IMR-90 (cell line): ENCODE data around the gene GOLPH3L. TPM values are rescaled to one million over a fixed set of nuclear protein-coding genes. Genes with fewer than 3 reads are reported as not detected.
A peak's percentile ranks its signal among the peaks of the same experiment; 100 is the strongest.
"Not testable (repeated sequence)": the region's sequence is repeated elsewhere in the genome, so short reads cannot be mapped to it uniquely, and the experiment has no call there.

Source experiments
- ATAC-seq: fragments of 200-7000 bp; cut with Tn5 transposase; 2 replicates; pipeline ENCODE4 v1.9.1; 2020; ENCODE audit warnings: low read depth, mild to moderate bottlenecking, moderate library complexity
- BruUV-seq: library from RNA; stranded (reverse); fragments of 400-500 nt; replicated peaks from 2 replicates; lab custom pipeline; 2021; lab: Mats Ljungman, UMichigan
- CTCF ChIA-PET: fragments of 300-600 bp; formaldehyde crosslinking; extraction: SDS; loops from one replicate; lab custom pipeline; 2021; ENCODE audit warnings: antibody characterized with exemption; lab: Yijun Ruan, JAX
- POLR2A ChIA-PET: fragments of 300-600 bp; sonication (Branson Sonifier 250); formaldehyde crosslinking; loops from one replicate; lab custom pipeline; 2022; ENCODE audit warnings: antibody characterized with exemption; ENCODE audit not compliant: unreplicated experiment; lab: Charles Lee
- DNase-seq: peaks from one replicate; pipeline ENCODE4 v3.0.0; 2013
- H2AFZ ChIP-seq: replicated peaks from 2 replicates; pipeline ENCODE3; 2013; ENCODE audit warnings: low read length, mild to moderate bottlenecking; ENCODE audit not compliant: poor library complexity
- H2AK5ac ChIP-seq: 2 replicates; pipeline ENCODE4 v1.6.1; 2013; ENCODE audit warnings: low read depth, low read length, inconsistent platforms
- H2AK9ac ChIP-seq: replicated peaks from 2 replicates; pipeline ENCODE3; 2013; ENCODE audit warnings: mild to moderate bottlenecking, low read depth, low read length, moderate library complexity; ENCODE audit not compliant: poor library complexity
- H2BK120ac ChIP-seq: 2 replicates; pipeline ENCODE4 v1.6.1; 2013; ENCODE audit warnings: low read depth, low read length, inconsistent platforms
- H2BK15ac ChIP-seq: 3 replicates; pipeline ENCODE4 v1.6.1; 2013; ENCODE audit warnings: low read depth, low read length, inconsistent platforms
- H2BK20ac ChIP-seq: 2 replicates; pipeline ENCODE4 v1.6.1; 2013; ENCODE audit warnings: low read depth, mild to moderate bottlenecking, inconsistent platforms, low read length, moderate library complexity
- H2BK5ac ChIP-seq: 2 replicates; pipeline ENCODE4 v1.6.1; 2013; ENCODE audit warnings: mild to moderate bottlenecking, low read depth, low read length, inconsistent platforms; ENCODE audit not compliant: poor library complexity, severe bottlenecking
- H3K14ac ChIP-seq: replicated peaks from 2 replicates; pipeline ENCODE4 v1.6.1; 2013; ENCODE audit warnings: low read depth, low read length, inconsistent platforms
- H3K18ac ChIP-seq: 2 replicates; pipeline ENCODE4 v1.6.1; 2013; ENCODE audit warnings: low read depth, low read length, control low read depth
- H3K23ac ChIP-seq: 2 replicates; pipeline ENCODE4 v1.6.1; 2013; ENCODE audit warnings: low read depth, low read length, inconsistent platforms
- H3K27ac ChIP-seq: 2 replicates; pipeline ENCODE4 v1.5.1; 2013; ENCODE audit warnings: mild to moderate bottlenecking, control low read depth, low read length; ENCODE audit not compliant: insufficient read depth
- H3K27me3 ChIP-seq: 2 replicates; pipeline ENCODE4 v1.6.1; 2013; ENCODE audit warnings: low read length; ENCODE audit not compliant: control insufficient read depth, insufficient read depth
- H3K36me3 ChIP-seq: 2 replicates; pipeline ENCODE4 v1.6.1; 2013; ENCODE audit warnings: low read length, mixed read lengths; ENCODE audit not compliant: control insufficient read depth, insufficient read depth
- H3K4ac ChIP-seq: 2 replicates; pipeline ENCODE4 v1.6.1; 2013; ENCODE audit warnings: low read depth, low read length, inconsistent platforms
- H3K4me1 ChIP-seq: 2 replicates; pipeline ENCODE4 v1.6.1; 2013; ENCODE audit warnings: low read length, mixed read lengths; ENCODE audit not compliant: control insufficient read depth, insufficient read depth
- H3K4me2 ChIP-seq: 2 replicates; pipeline ENCODE4 v1.6.1; 2013; ENCODE audit warnings: low read depth, mild to moderate bottlenecking, control low read depth, low read length, moderate library complexity
- H3K4me3 ChIP-seq: 2 replicates; pipeline ENCODE4 v1.5.1; 2013; ENCODE audit warnings: low read depth, mild to moderate bottlenecking, control low read depth, low read length, moderate library complexity; ENCODE audit not compliant: insufficient read depth
- H3K56ac ChIP-seq: 2 replicates; pipeline ENCODE4 v1.6.1; 2013; ENCODE audit warnings: low read length, inconsistent platforms; ENCODE audit not compliant: insufficient read depth; ENCODE audit errors: extremely low read depth
- H3K79me1 ChIP-seq, 2 experiments: 2 replicates each; pipeline ENCODE4 v1.6.1; 2013; ENCODE audit warnings: low read length in 2 of 2, inconsistent platforms in 1 of 2, low read depth in 1 of 2
- H3K9ac ChIP-seq: 2 replicates; pipeline ENCODE4 v1.6.1; 2013; ENCODE audit warnings: low read depth, low read length, control low read depth
- H3K9me1 ChIP-seq: 2 replicates; pipeline ENCODE4 v1.6.1; 2013; ENCODE audit warnings: low read length, inconsistent platforms; ENCODE audit not compliant: insufficient read depth
- H3K9me3 ChIP-seq: 2 replicates; pipeline ENCODE4 v1.6.1; 2013; ENCODE audit warnings: low read length; ENCODE audit not compliant: control insufficient read depth, insufficient read depth
- H4K20me1 ChIP-seq: 2 replicates; pipeline ENCODE4 v1.6.1; 2013; ENCODE audit warnings: low read length, inconsistent platforms; ENCODE audit not compliant: insufficient read depth
- H4K5ac ChIP-seq: 2 replicates; pipeline ENCODE4 v1.6.1; 2013; ENCODE audit warnings: mild to moderate bottlenecking, low read depth, low read length, control low read depth
- H4K8ac ChIP-seq, 2 experiments: 2 replicates each; pipeline ENCODE4 v1.6.1; 2013; ENCODE audit warnings: low read depth in 2 of 2, low read length in 2 of 2, control low read depth in 1 of 2, inconsistent platforms in 1 of 2
- H4K91ac ChIP-seq: 2 replicates; pipeline ENCODE4 v1.6.1; 2013; ENCODE audit warnings: low read depth, low read length, inconsistent platforms; ENCODE audit not compliant: insufficient read depth
- WGBS, 2 experiments: methylation state at CpG; one replicate each; pipeline versions ENCODE4 v1.1.5 to v1.1.7; 2013; ENCODE audit warnings: missing lambda C conversion rate in 2 of 2; ENCODE audit not compliant: insufficient read length in 1 of 2; ENCODE audit errors: extremely low coverage in 2 of 2; 5-methylcytosine and 5-hydroxymethylcytosine counted together
- dilution Hi-C: fragments of 300-500 bp; cut with HindIII; formaldehyde crosslinking; loops from one replicate; pipeline ENCODE4 v1.14.3; 2018; ENCODE audit warnings: low sequenced_read_pairs; ENCODE audit not compliant: unreplicated experiment
- in situ Hi-C: fragments of 300-500 bp; cut with MboI; formaldehyde crosslinking; loops from 3 replicates; pipeline ENCODE4 v1.14.3; 2019; ENCODE audit warnings: low sequenced_read_pairs, inconsistent platforms, mixed read lengths
- intact Hi-C: fragments of 100-400 bp; cut with micrococcal nuclease; formaldehyde crosslinking; loops from 2 replicates; pipeline ENCODE4 v1.10.0; 2022
- polyA plus RNA-seq, 3 experiments: library from polyadenylated mRNA; depleted of rRNA; stranded (reverse); fragments of >200 nt; gene quantifications; 2 replicates each; pipeline ENCODE4 v1.2.3, GENCODE V29; 2012; ENCODE audit warnings: low replicate concordance in 1 of 3
- total RNA-seq: library from RNA; depleted of rRNA; stranded (reverse); fragments of >200 nt; gene quantifications from 2 replicates; pipeline ENCODE4 v1.2.3, GENCODE V29; 2012

Gene GOLPH3L
- total and polyA plus RNA-seq, 2 of the 4 experiments (the other 2 are of a cell fraction), result 9.5 to 11.0 TPM

- POLR2A ChIA-PET, H4K5ac ChIP-seq, H4K91ac ChIP-seq, H3K23ac ChIP-seq, H2BK20ac ChIP-seq, H2AFZ ChIP-seq, H3K4me3 ChIP-seq, H3K36me3 ChIP-seq, H3K56ac ChIP-seq, BruUV-seq, H4K20me1 ChIP-seq, in situ Hi-C loops, H3K9me3 ChIP-seq, dilution Hi-C loops, intact Hi-C loops, H3K9ac ChIP-seq, H3K4me2 ChIP-seq, H3K9me1 ChIP-seq, H2BK120ac ChIP-seq, H2BK5ac ChIP-seq, H3K4me1 ChIP-seq, ATAC-seq, H2AK9ac ChIP-seq, H3K27me3 ChIP-seq, H3K18ac ChIP-seq, DNase-seq, H3K27ac ChIP-seq, H3K14ac ChIP-seq: not testable (repeated sequence)
- CTCF ChIA-PET, result interaction anchor here (0.7 kb wide), 1 partner anchor 648 kb away, joined by 3 read pairs; no protein-coding TSS in a partner anchor
- Histone ChIP-seq H2AK5ac (peak overlapping the region; percentile 72), H3K4ac (peak overlapping the region; percentile 29; the same call in 1 of the 2 replicates), H4K8ac (0 out of 4 replicates have a peak overlapping the region, but pooled peaks of 1 of the 2 experiments have one; percentile 42), H2BK15ac (0 out of 3 replicates have a peak overlapping the region, but pooled peaks have one; percentile 57), H3K79me1 (peaks cover 11 to 36% of the 10 kb centered on the region in 2 experiments)
- WGBS, 2 experiments, result 100% methylated on average over 2 of the region's 12 CpGs; no CpG with 5 or more reads in 1 of the 2 experiments
These were observed 94.6 kb downstream of the GOLPH3L start for GRCh38 chr1:150602372-150602771.
